Stimulated activated CD4-positive, alpha-beta T cell treated with anti-CD3 and anti-CD28 coated beads, Interleukin-2, amount 100 ng/mL, for 48 hours (primary cell): ENCODE data around the gene SELENOK.

Experiments
- DNase-seq, 2 donors: peaks; one replicate each; pipeline ENCODE4 v3.0.0-alpha.2; 2020

SELENOK gene

DNA sequence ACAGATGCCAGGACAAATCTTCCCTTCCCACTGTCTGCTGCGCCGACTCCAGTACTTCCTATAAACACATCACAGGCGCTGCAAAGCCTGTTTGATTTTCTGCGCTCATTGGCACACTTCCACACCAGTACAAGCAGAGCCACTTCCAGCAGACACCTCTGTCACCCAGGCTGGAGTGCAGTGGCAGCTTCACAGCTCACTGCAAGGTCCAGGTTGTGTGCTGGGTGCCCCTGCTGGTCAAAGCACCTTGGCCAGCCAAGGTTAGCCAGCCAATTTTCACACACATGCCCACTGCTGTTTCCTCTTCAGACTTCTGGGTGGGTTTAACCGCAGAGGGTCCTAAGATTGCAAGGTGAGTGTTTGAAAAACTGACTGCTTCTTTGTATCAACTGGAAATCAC is 50.4 kb downstream of the SELENOK start:
- DNase-seq, result no peak

DNA sequence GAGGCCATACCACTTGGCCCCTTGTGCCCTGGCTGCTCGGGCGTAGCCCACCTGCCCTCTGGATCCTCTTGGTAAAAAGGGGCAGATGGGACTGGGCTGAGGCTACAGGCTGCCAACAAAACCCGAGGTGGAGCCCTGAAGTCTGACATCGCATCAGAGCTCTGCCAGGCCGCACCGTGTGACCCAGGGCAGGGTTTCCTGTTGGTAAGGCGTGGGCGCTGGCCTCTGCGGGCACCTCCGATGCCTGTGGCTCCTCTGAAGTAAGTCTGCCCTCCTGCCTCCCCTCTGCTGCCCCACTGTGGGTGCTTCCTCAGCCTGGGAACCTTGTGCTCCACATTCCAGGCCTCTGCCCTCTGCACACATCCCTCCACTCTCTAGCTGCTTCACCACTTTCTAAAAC is 54.3 kb downstream of the SELENOK start:
- DNase-seq, result no peak

DNA sequence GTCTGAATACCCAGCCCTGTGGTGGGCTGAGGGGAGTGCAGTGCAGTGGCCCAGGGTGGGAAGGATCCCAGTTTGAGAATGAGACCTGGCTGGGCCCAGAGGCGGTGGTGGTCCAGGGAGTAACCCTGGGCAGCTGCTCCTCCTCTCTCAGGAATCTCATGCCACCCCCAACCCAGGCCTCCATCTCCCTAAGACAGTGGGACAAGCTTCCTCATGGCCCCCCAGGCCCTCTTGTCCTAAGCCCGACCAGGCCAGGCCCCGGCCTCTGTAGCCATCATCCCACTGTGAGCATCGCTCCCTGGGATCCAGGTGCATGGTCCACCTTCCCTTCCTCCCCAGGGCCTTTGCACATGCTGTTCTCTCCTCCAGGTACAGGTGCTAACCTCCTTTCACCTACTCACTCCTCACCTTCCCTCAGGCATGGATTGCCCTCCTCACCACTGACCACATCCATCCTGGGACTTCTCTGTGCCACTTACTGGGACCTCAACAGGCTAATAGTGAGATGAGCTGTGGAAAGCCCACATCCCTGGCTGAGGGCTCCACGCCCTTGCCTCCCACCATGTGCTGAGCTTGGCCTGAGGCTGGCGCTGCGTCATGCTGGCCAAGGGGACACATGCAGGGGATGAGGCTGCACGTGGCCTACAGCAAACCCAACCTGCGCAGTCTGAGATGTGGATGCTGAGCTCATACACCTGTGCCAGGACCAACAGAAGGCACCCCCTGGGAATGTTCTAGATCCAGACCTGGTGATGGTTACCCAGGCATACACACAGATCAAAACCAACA is 55.4 kb downstream of the SELENOK start:
- no peak for DNase-seq

DNA sequence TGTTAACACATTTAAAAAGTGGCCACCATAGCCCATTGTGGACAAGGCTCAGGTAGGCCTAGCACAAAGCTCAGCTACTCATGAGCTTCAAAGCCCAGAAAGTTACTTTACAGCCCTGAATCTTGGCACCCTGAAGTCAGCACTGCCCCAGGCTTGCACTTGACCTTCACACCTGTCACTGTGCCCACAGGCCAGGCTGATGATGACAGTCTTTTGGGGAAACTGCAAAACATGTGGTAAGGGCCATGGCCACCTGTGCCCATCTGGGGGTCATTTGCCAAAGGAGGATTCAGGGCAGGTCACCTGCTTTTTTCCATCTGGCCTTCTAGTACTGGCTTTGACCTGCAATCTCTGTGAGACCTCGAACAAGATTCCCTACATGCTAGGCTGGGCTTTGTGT is 56.4 kb downstream of the SELENOK start:
- no peak for DNase-seq

DNA sequence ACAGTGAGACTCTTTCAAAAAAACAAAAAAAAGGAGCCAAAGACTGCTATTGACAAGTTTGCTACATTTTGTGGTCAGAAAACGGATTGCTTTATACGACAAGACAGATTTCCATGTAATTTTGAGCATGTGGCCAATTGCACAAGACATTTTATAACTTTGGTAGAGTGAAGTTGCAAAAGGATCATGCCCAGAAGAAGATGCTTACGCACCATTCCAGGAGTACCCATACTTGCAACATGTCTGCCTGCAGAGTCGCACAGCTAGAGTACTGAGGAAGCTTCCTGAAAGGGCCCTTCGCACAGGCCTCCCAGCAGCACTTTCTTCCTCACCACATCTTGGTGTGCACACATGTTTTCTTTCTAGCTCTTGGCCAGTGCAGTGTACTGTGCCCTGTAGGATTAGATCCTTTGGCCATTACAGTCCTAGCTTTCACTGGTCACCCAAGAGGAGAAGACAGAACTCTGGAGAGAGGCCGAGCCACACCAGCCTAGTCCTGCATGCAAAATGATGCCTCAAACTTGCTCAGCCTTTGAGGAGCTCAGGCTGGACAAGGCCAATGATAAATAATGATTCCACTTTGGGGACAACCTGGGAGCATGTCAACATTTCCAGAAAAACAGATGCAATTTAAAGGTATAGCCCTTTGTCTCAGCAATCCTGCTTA is 57.1 kb downstream of the SELENOK start:
- no peak for DNase-seq
